ENCODE results near the gene SHANK1.
"Not testable (repeated sequence)": the region's sequence is repeated elsewhere in the genome, so short reads cannot be mapped to it uniquely, and the experiment has no call there.

SHANK1 gene

DNA sequence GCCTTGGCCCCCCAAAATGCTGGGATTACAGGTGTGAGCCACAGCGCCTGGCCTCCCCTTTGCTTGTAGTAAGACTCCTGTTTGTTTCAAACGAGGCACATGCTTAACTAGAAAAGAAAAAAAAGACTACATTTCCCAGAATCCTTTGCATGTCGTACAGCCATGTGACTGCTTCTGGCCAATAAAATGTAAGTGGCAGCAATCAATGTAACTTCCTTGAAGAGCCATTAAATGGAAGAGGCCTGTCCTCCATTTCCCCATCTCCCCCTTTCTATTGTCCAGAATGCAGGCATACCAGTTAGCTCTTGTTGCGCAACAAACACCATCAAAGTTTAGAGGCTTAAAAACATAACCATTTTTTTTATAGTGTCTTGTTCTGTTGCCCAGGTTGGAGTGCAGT is 40.3 kb upstream of the SHANK1 start:
- H3K36me3 ChIP-seq (replicated peaks; ENCODE audit: low read depth, low read length) = no peaks in the 10 kb centered on the region
- no peak for TF ChIP-seq EZH2phosphoT487 (IDR thresholded peaks at IDR 0.05; ENCODE audit: low read depth)
- no peaks in the 10 kb centered on the region for H3K79me2 ChIP-seq (ENCODE audit: low read length)
- H3K4me2 ChIP-seq (ENCODE audit: low read length) = no peak overlapping the region
- H3K27me3 ChIP-seq (ENCODE audit: low read depth, low read length) = peaks cover 6% of the 10 kb centered on the region
- H3K9ac ChIP-seq (ENCODE audit: low read length) = no peak overlapping the region
- no peaks in the 10 kb centered on the region for H3K4me1 ChIP-seq (ENCODE audit: low read length)
- H2AFZ ChIP-seq (ENCODE audit: low read depth, low read length) = peak overlapping the region; percentile 66; the same call in 1 of the 2 replicates
- no peak overlapping the region for H3K4me3 ChIP-seq (ENCODE audit: low read length)
- H3K27ac ChIP-seq (ENCODE audit: low read length) = no peak overlapping the region
- no peaks in the 10 kb centered on the region for H3K9me3 ChIP-seq (ENCODE audit: insufficient read depth, low read length)
- H4K20me1 ChIP-seq (ENCODE audit: insufficient read depth, low read length) = no peaks in the 10 kb centered on the region

DNA sequence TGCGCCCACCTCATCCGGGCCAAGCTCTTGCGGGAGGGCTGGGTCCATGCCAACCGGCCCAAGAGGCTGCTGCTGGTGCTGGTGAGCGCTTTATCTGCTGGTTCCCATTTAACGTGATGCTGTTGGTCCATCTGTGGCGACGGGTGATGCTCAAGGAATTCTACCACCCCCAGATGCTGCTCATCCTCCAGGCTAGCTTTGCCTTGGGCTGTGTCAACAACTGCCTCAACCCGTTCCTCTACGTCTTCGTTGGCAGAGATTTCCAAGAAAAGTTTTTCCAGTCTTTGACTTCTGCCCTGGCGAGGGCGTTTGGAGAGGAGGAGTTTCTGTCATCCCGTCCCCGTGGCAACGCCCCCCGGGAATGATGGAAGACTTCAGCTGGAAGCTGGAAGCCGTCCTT is 39.5 kb upstream of the SHANK1 start:
- H3K79me2 ChIP-seq (ENCODE audit: low read length); H3K9ac ChIP-seq (ENCODE audit: low read length); H4K20me1 ChIP-seq (ENCODE audit: insufficient read depth, low read length); H3K27ac ChIP-seq (ENCODE audit: low read length); H3K36me3 ChIP-seq (replicated peaks; ENCODE audit: low read depth, low read length); H3K4me3 ChIP-seq (ENCODE audit: low read length); H3K9me3 ChIP-seq (ENCODE audit: insufficient read depth, low read length); H3K4me1 ChIP-seq (ENCODE audit: low read length); H3K4me2 ChIP-seq (ENCODE audit: low read length); H2AFZ ChIP-seq (ENCODE audit: low read depth, low read length): not testable (repeated sequence)
- peaks cover 15% of the 10 kb centered on the region for H3K27me3 ChIP-seq (ENCODE audit: low read depth, low read length)

DNA sequence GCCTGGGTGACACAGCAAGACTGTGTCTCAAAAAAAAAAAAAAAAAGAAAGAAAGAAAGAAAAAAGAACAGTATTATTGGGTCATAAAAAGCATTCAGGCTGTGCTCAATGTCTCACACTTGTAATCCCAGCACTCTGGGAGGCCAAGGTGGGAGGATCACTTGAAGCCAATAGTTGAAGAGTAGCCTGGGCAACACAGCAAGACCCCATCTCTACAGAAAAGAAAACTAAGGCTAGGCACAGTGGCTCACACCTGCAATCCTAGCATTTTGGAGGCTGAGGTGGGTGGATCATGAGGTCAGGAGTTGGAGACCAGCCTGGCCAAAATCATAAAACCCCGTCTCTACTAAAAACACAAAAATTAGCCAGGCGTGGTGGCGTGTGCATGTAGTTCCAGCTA is 38.0 kb upstream of the SHANK1 start:
- not testable (repeated sequence) for H3K27ac ChIP-seq (ENCODE audit: low read length); H4K20me1 ChIP-seq (ENCODE audit: insufficient read depth, low read length); H3K79me2 ChIP-seq (ENCODE audit: low read length); H3K4me3 ChIP-seq (ENCODE audit: low read length); H3K4me2 ChIP-seq (ENCODE audit: low read length); H3K9ac ChIP-seq (ENCODE audit: low read length); H2AFZ ChIP-seq (ENCODE audit: low read depth, low read length); H3K9me3 ChIP-seq (ENCODE audit: insufficient read depth, low read length); H3K4me1 ChIP-seq (ENCODE audit: low read length); H3K36me3 ChIP-seq (replicated peaks; ENCODE audit: low read depth, low read length)
- H3K27me3 ChIP-seq (ENCODE audit: low read depth, low read length) = peaks cover 15% of the 10 kb centered on the region

DNA sequence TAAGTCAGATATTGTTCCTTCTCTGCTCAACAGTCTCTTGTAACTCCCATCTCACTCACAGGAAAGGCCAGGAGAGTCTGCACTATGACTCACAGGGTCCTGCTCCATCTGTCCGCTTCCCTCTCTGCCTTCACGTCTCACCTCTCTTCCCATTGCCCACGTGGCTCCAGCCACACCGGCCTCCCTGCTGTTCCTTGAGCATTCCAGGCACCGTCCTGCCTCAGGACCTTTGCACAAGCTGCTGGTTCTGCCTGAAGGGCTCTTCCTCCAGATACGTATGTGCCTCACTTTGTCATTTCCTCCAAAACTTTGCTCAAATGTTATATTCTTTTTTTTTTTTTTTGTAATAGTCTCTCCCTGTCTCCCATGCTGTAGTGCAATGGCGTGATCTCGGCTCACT is 36.6 kb upstream of the SHANK1 start:
- H3K4me3 ChIP-seq (ENCODE audit: low read length); H3K4me1 ChIP-seq (ENCODE audit: low read length); H3K4me2 ChIP-seq (ENCODE audit: low read length); H2AFZ ChIP-seq (ENCODE audit: low read depth, low read length); H3K9ac ChIP-seq (ENCODE audit: low read length); H3K9me3 ChIP-seq (ENCODE audit: insufficient read depth, low read length); H4K20me1 ChIP-seq (ENCODE audit: insufficient read depth, low read length); H3K27ac ChIP-seq (ENCODE audit: low read length); H3K79me2 ChIP-seq (ENCODE audit: low read length); H3K36me3 ChIP-seq (replicated peaks; ENCODE audit: low read depth, low read length): not testable (repeated sequence)
- peaks cover 15% of the 10 kb centered on the region for H3K27me3 ChIP-seq (ENCODE audit: low read depth, low read length)

DNA sequence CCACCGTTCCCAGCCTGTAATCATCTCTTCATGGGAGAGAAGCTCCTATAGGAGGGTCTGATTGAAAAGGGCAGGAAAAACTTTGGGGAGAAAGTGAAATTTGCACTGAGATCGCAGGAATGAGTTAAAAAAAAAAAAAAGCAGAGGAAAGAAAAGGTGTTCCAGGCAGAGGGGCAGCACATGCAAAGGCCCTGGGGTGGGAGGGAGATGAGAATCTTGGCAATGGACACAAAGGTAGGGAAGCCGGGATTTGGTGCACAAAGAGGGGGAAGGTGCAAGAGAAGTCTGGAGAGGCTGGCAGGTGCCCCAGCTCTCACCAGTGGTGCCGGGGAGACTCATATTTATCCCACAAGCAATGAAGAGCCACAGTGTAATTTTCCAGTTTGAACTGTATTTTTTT is 34.3 kb upstream of the SHANK1 start:
- Histone ChIP-seq H3K36me3 (replicated peaks; ENCODE audit: low read depth, low read length) (no peaks in the 10 kb centered on the region), H3K4me2 (ENCODE audit: low read length) (no peak overlapping the region), H3K9me3 (ENCODE audit: insufficient read depth, low read length) (no peaks in the 10 kb centered on the region), H3K27ac (ENCODE audit: low read length) (no peak overlapping the region), H2AFZ (ENCODE audit: low read depth, low read length) (no peak overlapping the region), H4K20me1 (ENCODE audit: insufficient read depth, low read length) (no peaks in the 10 kb centered on the region), H3K9ac (ENCODE audit: low read length) (no peak overlapping the region), H3K4me3 (ENCODE audit: low read length) (no peak overlapping the region), H3K27me3 (ENCODE audit: low read depth, low read length) (peaks cover 18% of the 10 kb centered on the region), H3K79me2 (ENCODE audit: low read length) (no peaks in the 10 kb centered on the region), H3K4me1 (ENCODE audit: low read length) (no peaks in the 10 kb centered on the region)
- TF ChIP-seq EZH2phosphoT487 (IDR thresholded peaks at IDR 0.05; ENCODE audit: low read depth) = no peak
- TF ChIP-seq, protein P1, sequence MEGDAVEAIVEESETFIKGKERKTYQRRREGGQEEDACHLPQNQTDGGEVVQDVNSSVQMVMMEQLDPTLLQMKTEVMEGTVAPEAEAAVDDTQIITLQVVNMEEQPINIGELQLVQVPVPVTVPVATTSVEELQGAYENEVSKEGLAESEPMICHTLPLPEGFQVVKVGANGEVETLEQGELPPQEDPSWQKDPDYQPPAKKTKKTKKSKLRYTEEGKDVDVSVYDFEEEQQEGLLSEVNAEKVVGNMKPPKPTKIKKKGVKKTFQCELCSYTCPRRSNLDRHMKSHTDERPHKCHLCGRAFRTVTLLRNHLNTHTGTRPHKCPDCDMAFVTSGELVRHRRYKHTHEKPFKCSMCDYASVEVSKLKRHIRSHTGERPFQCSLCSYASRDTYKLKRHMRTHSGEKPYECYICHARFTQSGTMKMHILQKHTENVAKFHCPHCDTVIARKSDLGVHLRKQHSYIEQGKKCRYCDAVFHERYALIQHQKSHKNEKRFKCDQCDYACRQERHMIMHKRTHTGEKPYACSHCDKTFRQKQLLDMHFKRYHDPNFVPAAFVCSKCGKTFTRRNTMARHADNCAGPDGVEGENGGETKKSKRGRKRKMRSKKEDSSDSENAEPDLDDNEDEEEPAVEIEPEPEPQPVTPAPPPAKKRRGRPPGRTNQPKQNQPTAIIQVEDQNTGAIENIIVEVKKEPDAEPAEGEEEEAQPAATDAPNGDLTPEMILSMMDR (IDR thresholded peaks at IDR 0.05; ENCODE audit: low read depth, low read length) = no peak

DNA sequence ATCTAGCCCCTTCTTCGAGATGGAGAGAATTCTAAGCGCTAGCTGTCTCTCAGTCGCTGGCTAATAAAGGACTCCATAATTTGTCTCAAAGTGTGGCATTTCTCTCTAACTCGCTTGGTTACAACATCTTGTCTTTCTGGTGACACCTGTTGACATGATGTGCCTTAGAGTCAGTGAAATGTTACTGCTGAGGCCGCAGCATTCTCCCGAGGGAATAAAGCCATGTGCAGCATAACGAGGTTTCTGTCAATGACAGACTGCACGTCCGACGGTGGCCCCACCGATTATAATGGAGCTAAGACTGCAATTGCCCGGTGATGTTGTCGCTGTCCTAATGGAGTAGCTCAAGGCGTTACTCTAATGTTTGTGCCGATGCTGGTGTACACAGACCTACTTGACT is 30.4 kb upstream of the SHANK1 start:
- Histone ChIP-seq H3K4me2 (ENCODE audit: low read length) (no peak overlapping the region), H3K4me3 (ENCODE audit: low read length) (no peak overlapping the region), H3K27me3 (ENCODE audit: low read depth, low read length) (peaks cover 13% of the 10 kb centered on the region), H4K20me1 (ENCODE audit: insufficient read depth, low read length) (no peaks in the 10 kb centered on the region), H3K27ac (ENCODE audit: low read length) (no peak overlapping the region), H3K4me1 (ENCODE audit: low read length) (no peaks in the 10 kb centered on the region), H3K9me3 (ENCODE audit: insufficient read depth, low read length) (no peaks in the 10 kb centered on the region), H3K36me3 (replicated peaks; ENCODE audit: low read depth, low read length) (no peaks in the 10 kb centered on the region), H2AFZ (ENCODE audit: low read depth, low read length) (no peak overlapping the region), H3K79me2 (ENCODE audit: low read length) (no peaks in the 10 kb centered on the region), H3K9ac (ENCODE audit: low read length) (no peak overlapping the region)
- no peak for TF ChIP-seq EZH2phosphoT487 (IDR thresholded peaks at IDR 0.05; ENCODE audit: low read depth)
- TF ChIP-seq, protein P1 (IDR thresholded peaks at IDR 0.05; ENCODE audit: low read depth, low read length) = no peak
